ENCODE measurements around the gene SERGEF.

The SERGEF gene

DNA sequence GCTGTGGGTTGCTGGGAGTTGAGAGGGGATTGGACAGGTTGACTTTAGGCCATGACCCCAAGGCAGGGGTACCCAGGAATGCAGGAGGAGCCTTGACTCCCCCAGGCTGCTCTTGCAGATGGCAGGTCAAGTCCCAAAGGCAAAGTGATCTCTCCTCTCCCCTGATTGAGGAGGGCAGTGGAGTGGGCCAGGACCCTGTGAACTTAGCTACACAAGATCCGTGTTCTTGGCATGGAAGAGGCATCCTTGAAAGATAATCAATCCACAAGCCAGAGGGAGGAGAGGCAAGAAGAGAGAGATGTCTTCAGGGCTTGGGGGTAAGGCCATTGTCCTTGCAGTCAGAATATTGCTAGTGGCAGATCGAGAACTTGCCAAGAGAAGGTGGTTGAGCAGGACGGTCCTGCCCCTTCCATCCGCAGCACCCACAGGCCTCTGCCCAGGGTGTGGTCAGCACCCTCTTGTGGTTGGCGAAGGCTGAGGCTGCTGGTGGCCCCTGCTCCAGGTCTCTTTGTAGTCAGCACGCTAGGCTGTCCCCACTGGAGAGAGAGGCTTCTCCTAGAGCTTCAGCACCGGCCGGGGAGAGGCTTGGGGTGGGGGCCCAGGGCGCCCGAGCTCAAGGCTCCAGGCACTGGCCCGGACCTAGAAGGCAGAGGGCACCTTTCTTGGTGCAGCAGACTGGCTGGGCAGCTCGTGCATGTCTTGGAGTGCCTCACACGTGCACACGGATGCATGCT is 232.8 kb downstream of the SERGEF start:
- no peak for DNase-seq

GRCh38 chr11:17778956-17779860 is 233.6 kb downstream of the SERGEF start:
- DNase-seq = no peak

- no peak for DNase-seq
Observed at GRCh38 chr11:17778352-17778751, 234.5 kb downstream of the SERGEF start.

DNA sequence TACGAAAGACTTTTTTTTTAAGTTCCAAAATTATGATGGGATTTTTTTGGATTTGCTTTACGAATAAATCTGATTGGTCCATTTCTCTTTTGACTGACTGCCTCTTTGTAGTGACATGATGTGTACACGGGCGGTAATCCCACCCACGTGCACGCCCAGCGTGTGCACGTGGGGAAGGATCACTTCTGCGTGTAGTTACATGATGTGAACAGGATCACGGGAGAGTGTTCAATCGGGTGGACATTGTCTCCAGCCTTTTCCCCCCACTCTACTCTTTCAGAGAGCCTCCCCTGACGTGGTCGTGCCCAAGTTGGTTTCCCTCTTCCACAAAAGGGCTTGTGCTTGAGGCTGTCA is 235.1 kb downstream of the SERGEF start:
- DNase-seq = no peak

DNA sequence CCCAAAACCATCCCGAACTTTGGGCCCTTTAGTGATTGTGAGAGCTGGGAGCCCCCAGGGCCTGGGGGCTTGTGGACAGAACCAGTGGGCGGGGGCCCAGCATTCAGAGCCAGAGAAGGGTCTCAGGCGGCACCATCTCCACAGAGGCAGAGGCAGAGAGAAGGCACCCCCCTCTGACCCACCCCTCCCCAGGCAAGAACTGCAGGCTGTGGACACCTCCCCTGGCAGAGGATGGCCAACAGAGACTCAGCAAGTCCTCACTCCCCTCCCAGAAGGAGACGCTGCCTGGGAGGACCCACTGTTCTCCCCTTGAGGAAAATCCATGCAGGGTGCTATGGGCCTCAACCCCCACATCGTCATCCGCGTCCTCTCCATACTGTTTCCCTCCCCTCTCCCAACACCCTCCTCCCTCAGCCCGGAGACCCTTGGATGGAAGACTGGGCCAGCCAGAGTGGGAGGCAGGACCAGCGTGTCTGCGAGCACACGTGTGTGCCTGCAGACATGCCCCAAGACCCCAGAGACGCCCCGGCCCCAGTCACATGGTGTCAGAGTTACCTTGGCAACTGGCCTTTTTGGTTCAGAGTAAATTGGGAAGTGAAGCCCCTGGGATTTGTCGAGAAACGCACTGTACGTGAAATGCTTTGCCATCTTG is 235.6 kb downstream of the SERGEF start:
- DNase-seq = no peak

DNA sequence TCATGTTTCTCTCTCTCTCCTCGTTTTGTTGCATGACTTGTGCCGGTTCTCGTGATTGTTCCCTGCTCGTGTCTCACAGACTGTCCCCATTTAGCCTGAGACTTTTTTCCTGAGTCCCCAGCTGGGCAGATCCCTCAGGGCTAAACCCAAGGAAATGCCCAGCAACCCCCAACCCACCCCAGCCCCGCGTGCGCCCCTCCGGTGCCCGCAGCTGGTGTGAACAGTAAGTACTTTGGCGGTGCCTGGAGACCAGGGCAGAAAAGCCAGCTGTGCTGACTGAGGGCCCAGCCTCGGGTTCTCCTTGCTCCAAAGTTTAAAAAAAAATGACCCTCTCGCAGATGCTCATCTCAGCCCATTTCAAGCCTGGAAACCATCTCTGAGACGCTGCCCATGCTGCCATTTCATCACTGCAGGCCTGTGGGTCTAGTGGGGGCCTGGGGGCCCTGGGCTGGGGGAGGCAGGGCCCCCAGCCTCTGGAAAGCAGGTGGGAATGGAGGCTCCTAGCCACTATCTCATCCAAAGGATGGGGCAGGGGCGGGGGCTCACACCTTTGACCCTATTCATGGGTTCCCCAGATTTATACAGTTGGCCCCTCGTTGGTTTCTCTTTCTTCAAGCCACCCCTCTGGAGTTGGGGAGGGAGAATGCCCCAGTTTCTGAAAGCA is 236.5 kb downstream of the SERGEF start:
- no peak for DNase-seq

DNA sequence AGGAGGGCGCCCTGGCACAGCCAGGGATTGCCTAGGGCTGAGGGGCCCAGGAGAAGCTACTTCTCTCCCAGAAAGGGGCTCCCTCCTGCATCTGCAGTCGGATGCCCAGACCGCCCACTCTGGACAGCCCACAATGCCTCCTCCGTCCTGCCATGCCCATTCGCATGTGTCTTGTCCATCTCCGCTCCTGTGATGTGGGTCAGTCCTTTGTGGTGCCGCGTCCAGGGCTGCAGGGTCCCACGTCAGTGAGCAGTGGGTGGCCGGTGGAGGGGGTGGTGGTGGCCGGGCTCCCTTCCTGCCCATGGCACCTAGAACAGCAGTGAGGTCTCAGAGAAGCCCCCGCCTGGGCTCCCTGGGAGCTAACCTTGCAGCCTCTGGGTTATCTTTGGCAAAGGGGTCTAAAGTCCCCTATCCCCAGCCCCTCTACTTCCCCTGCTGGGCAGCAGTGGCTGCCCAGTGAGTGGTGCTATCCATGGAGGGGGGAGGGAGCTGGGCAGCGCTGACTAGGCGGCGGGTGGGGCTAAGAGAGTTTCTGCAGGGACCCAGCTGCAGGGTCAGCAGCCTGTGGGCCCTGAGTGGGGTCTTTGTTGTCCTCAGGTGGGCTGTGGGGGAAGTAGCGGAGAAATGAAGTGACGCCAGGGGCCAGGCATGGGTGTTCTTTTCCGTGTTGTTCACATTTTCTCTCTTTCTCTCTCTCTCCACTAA is 237.2 kb downstream of the SERGEF start:
- no peak for DNase-seq

DNA sequence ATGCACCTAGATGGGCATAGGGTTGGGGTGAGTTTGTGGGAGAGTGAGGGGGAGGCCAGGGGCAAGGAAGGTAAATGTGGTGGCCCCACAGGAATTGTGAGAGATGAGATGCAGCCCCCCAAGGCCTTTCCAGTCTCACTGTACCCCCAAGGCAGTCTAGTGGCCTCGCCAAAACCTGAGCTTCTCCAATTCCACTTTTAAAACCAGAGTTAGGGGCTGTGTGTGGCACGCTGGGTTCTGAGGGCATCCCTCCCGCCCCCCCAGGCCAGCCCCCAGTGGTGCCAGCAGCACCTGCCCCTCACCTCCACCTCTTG is 237.9 kb downstream of the SERGEF start:
- no peak for DNase-seq

DNA sequence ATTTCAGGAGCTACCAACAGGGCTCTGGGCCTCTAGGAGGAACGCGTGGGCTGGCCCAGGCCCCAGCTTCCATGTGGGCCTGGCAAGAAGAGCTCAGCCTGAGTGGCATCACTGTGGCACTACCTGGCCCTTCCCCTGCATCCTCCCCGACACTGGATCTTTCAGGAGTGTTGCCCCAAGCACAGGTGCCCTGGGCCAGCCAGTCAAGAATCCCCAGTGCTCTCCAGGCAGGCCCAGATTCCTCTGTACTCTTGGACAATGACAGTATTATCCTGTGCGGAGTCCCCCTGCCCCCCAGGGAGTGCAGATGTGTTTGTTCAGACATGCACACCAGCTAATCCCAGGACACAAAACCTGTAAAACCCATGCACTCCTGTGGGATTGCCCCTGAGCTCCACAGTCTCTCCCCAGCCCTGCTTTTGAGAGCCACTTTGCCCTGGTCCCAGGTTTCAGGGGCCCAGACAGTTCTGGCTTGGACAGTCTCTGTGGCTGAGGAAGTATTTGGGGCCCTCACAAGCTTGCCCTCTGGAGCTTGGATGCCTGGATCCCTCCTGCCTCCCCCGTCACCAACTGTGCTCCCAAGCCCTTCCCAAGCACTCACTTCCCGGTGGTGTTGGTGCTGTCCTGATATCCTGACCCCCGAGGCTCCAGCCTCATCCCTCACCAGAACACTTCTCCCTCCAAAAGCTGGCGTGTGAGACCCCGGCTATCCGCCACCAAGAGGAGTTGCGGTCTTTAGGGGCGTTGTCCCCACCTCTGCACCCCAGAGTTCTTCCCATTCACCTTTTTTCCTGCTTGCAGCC is 238.4 kb downstream of the SERGEF start:
- DNase-seq = no peak

- DNase-seq = no peak
Observed at GRCh38 chr11:17773674-17774073, 239.2 kb downstream of the SERGEF start.

DNA sequence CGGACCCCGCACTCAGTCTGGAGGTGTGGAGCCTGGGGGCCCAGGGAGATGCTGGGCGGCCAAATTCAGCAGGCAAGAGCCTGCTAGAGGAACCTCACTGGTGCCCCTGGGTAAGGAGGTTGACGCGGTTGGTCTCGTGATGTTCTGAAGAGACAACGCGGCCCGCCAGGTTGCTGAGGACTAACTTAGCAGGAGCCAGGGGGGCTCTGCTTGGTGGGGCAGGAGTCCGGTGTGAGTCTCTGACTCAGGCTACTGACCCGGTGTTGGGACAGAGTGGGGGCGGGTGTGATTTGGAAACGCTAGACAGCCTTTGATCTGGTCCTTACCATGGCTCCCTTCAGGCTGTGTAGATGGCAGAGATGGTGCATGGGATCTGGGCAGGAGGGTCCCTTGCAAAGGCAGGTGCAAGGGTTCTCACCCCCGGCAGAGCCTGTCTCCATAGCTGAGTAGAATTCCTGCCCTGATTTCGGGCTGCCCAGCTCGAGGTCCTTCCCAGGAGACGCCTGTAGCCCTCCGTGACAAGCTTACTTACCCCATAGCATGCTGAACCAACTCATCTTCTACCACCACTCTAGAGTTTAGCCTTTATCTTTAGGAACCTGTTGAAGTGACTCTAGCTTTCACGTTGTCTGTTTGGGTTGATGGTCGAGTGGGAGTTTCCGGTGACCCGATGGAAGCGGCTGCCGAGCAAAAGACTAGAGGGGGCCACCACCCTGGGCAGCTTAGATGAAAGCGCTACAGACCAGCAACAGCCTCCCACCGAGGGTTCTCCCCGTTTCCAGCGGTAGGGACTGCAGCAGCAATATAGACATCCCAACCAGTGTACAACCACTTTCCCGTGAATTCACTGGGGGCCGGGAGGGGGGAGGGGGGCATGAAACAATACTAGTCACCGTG is 239.9 kb downstream of the SERGEF start:
- no peak for DNase-seq

DNA sequence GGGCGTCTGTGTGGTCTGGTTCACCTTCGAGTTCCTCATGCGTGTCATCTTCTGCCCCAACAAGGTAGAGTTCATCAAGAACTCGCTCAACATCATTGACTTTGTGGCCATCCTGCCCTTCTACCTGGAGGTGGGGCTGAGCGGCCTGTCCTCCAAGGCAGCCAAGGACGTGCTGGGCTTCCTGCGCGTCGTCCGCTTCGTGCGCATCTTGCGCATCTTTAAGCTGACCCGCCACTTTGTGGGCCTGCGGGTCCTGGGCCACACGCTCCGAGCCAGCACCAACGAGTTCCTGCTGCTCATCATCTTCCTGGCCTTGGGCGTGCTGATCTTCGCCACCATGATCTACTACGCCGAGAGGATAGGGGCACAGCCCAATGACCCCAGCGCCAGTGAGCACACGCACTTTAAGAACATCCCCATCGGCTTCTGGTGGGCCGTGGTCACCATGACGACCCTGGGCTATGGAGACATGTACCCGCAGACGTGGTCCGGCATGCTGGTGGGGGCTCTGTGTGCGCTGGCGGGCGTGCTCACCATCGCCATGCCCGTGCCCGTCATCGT is 240.9 kb downstream of the SERGEF start:
- DNase-seq = no peak

DNA sequence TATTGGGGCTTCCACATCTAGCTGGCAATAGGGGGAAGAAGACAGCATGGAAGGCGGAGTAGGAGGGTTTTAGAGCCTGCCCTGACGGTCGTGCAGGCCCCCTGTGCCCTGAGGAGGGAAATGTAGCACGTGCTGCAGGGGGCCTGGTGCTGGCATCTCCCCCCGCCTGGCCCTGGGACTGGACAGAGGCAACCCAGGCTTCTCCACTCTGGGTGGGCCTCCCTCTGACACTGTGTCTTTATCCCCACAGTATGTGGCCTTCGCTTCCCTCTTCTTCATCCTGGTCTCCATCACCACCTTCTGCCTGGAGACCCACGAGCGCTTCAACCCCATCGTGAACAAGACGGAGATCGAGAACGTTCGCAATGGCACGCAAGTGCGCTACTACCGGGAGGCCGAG is 241.4 kb downstream of the SERGEF start:
- no peak for DNase-seq

DNA sequence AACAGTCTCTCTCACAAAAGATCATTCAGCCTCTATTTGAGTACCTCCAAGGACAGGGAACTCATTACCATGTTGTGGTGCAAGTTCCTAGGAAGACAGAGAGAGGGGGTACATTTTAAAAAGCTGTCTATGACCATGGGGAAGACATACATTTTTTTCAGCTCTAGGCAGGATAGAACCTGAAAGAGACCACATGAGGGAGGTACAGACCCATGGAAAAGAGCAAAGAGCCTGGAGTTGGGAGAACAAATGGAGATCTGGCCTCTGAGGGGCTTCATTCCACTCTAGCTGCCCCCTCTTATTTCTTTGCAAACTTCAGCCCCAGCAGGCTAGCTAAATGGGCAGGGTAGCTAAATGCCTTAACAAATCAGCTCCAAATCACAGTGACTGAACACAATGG is 241.9 kb downstream of the SERGEF start:
- no peak for DNase-seq

- DNase-seq = no peak
Observed at GRCh38 chr11:17770048-17770652, 242.7 kb downstream of the SERGEF start.

- DNase-seq = no peak
Observed at GRCh38 chr11:17769218-17769617, 243.6 kb downstream of the SERGEF start.

DNA sequence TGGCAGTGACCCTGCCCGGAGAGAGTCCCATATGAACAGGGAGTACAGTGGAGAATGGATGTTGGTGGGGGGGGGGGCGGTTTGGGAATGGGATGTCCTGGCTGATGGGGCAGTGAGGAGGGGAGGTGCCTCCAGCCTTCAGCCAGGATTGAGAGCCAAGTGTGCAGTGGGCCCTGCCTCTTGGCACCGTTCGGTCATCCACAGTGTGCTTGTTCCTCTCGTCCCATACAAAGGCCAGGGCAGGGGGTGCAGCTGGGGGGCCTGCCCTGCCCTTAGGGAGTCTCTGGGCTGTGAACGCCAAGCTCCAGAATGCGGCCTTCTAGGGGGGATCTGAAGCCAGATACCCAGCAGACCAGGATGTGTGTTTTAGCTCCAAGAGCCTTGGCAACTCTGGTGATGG is 244.3 kb downstream of the SERGEF start:
- DNase-seq = no peak

DNA sequence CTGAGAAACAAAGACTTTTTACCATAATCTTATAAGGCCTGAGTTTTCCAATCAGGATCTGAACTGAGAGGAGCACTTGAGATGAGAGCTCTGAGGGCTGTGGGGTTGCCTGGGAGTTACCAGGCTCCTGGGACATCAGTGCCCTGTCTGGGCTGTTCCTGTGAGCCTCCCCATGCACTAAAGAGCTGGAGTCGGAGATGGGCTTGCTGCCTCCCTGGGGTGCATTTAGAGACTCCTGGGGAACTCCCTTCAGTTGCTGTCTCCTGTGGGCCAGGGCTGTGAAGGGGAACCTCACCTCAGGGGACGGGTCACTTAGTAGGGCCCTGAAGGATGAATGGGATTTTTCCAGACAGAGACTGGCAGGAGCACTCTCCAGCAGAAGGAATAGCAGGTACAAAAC is 244.9 kb downstream of the SERGEF start:
- DNase-seq = no peak

- DNase-seq = no peak
Observed at GRCh38 chr11:17767301-17767885, 245.5 kb downstream of the SERGEF start.

DNA sequence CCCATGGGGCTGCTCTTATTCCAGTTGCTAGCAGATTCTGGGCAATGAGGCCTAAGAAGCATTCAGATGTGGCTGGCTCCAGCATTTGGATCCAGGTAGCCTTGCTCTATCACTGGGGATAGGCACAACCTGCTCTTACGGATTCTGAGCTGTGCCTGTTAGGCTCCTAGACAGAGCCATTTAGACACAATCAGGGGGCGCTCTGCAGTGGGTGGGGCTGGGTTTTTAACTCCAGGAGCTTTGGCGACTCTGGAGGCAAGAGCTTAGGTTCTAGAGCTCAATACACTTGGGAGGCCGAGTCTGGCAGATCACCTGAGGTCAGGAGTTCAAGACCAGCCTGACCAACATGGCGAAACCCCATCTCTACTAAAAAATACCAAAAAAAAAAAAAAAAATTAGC is 246.3 kb downstream of the SERGEF start:
- DNase-seq = no peak

All from NCI-H1417 treated with DMSO at 0.1 percent for 48 hours (cell line).